Astrocyte (in vitro differentiated cells and primary cell): ENCODE results near the gene TMEM62. TPM values are rescaled to one million over a fixed set of nuclear protein-coding genes. Genes with fewer than 3 reads are reported as not detected.

Experiments
- DNase-seq: peaks from one replicate; pipeline ENCODE4 v3.0.0-alpha.2; 2010; ENCODE audit warnings: low read depth
- FAIRE-seq: peaks from 2 replicates; lab custom pipeline; 2011; peaks lifted over from hg19 to GRCh38; lab: Jason Lieb, UNC
- H2AFZ ChIP-seq: 2 replicates; pipeline ENCODE4 v1.6.0; 2012; ENCODE audit warnings: low read depth, low read length, inconsistent platforms
- H3K27ac ChIP-seq: 2 replicates; pipeline ENCODE4 v1.5.1; 2011; ENCODE audit warnings: low read depth, low read length, inconsistent platforms
- H3K27me3 ChIP-seq: 2 replicates; pipeline ENCODE4 v1.6.0; 2011; ENCODE audit warnings: low read length, inconsistent platforms; ENCODE audit not compliant: insufficient read depth
- H3K36me3 ChIP-seq: 2 replicates; pipeline ENCODE4 v1.5.1; 2011; ENCODE audit warnings: low read length, inconsistent platforms; ENCODE audit not compliant: insufficient read depth
- H3K4me1 ChIP-seq: 2 replicates; pipeline ENCODE4 v1.5.1; 2011; ENCODE audit warnings: low read length, inconsistent platforms; ENCODE audit not compliant: insufficient read depth
- H3K4me2 ChIP-seq: 2 replicates; pipeline ENCODE4 v1.6.0; 2012; ENCODE audit warnings: low read length, inconsistent platforms
- H3K4me3 ChIP-seq: 2 replicates; pipeline ENCODE4 v1.5.1; 2011; ENCODE audit warnings: low read depth, mild to moderate bottlenecking, low read length, inconsistent platforms; ENCODE audit not compliant: insufficient read depth
- H3K79me2 ChIP-seq: 2 replicates; pipeline ENCODE4 v1.6.0; 2012; ENCODE audit warnings: mild to moderate bottlenecking, low read length, inconsistent platforms; ENCODE audit not compliant: insufficient read depth
- H3K9ac ChIP-seq: 2 replicates; pipeline ENCODE4 v1.6.0; 2012; ENCODE audit warnings: mild to moderate bottlenecking, low read length, inconsistent platforms
- H3K9me3 ChIP-seq: 2 replicates; pipeline ENCODE4 v1.5.1; 2012; ENCODE audit warnings: low read depth, mild to moderate bottlenecking, low read length, inconsistent platforms; ENCODE audit not compliant: insufficient read depth
- H4K20me1 ChIP-seq: 2 replicates; pipeline ENCODE4 v1.6.0; 2012; ENCODE audit warnings: low read length, inconsistent platforms; ENCODE audit not compliant: insufficient read depth
- H3K27ac Mint-ChIP-seq: one replicate; pipeline ENCODE4 v1.8.0; 2021; ENCODE audit warnings: mild to moderate bottlenecking, mixed read lengths; ENCODE audit not compliant: unreplicated experiment
- H3K27me3 Mint-ChIP-seq: one replicate; pipeline ENCODE4 v1.8.0; 2021; ENCODE audit warnings: low read depth, mixed read lengths; ENCODE audit not compliant: unreplicated experiment
- H3K36me3 Mint-ChIP-seq: one replicate; pipeline ENCODE4 v1.8.0; 2021; ENCODE audit warnings: low read depth, mixed read lengths; ENCODE audit not compliant: unreplicated experiment
- H3K4me1 Mint-ChIP-seq: one replicate; pipeline ENCODE4 v1.8.0; 2021; ENCODE audit warnings: low read depth, mixed read lengths; ENCODE audit not compliant: unreplicated experiment
- H3K4me3 Mint-ChIP-seq: one replicate; pipeline ENCODE4 v1.8.0; 2021; ENCODE audit warnings: mild to moderate bottlenecking, moderate library complexity, mixed read lengths; ENCODE audit not compliant: unreplicated experiment
- H3K9me3 Mint-ChIP-seq: one replicate; pipeline ENCODE4 v1.8.0; 2021; ENCODE audit warnings: mild to moderate bottlenecking, mixed read lengths; ENCODE audit not compliant: unreplicated experiment
- EZH2 ChIP-seq: IDR thresholded peaks from 2 replicates; pipeline ENCODE4 v1.6.1; 2012; ENCODE audit warnings: mild to moderate bottlenecking, low read length, inconsistent platforms; ENCODE audit not compliant: insufficient read depth
- total RNA-seq: library from RNA; stranded (reverse); gene quantifications from 2 replicates; pipeline ENCODE4 v1.2.1, GENCODE V29; 2021
- TF ChIP-seq, protein P1 (sequence below): IDR thresholded peaks from 2 replicates; pipeline ENCODE4 v1.5.1; 2011; ENCODE audit warnings: low read depth, mild to moderate bottlenecking, inconsistent platforms, low read length, moderate library complexity; ENCODE audit not compliant: insufficient read depth

TMEM62 gene
- total RNA-seq, 1 donor from 2014 or later, result 15.2 TPM

DNA sequence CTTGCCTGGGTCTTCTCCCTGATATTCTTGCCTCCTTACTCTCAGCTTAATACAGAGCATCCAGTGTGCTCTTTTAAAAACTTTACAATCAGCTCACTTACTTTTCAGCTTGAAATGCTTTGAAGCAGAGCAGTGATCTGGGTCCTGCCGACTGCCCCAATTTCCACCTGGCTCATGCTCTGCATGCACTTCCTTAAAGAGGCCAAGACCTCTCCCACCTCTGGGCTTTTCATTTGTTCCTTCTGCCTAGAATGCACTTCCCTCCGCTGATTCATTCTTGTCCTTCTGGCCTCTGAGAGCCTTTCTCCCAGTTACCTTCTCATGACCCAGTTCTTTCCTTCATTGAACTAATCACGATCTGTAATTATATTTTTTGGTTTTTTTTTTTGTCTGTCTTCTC, 49.9 kb downstream of the TMEM62 start:
- DNase-seq (no peak), FAIRE-seq (no peak)
- Histone ChIP-seq H3K4me1 (peaks cover 5% of the 10 kb centered on the region), H3K9me3 (no peaks in the 10 kb centered on the region), H3K4me2 (no peak overlapping the region), H3K36me3 (no peaks in the 10 kb centered on the region), H3K27ac (no peak overlapping the region), H3K4me3 (no peak overlapping the region), H3K79me2 (no peaks in the 10 kb centered on the region), H3K9ac (no peak overlapping the region), H4K20me1 (no peaks in the 10 kb centered on the region), H2AFZ (no peak overlapping the region), H3K27me3 (no peaks in the 10 kb centered on the region)
- Mint-ChIP-seq H3K4me1 (no peaks in the 10 kb centered on the region), H3K36me3 (peaks cover 2% of the 10 kb centered on the region), H3K27me3 (no peaks in the 10 kb centered on the region), H3K4me3 (no peak overlapping the region), H3K27ac (no peak overlapping the region), H3K9me3 (no peaks in the 10 kb centered on the region)
- TF ChIP-seq EZH2, result no peak
- TF ChIP-seq, protein P1, sequence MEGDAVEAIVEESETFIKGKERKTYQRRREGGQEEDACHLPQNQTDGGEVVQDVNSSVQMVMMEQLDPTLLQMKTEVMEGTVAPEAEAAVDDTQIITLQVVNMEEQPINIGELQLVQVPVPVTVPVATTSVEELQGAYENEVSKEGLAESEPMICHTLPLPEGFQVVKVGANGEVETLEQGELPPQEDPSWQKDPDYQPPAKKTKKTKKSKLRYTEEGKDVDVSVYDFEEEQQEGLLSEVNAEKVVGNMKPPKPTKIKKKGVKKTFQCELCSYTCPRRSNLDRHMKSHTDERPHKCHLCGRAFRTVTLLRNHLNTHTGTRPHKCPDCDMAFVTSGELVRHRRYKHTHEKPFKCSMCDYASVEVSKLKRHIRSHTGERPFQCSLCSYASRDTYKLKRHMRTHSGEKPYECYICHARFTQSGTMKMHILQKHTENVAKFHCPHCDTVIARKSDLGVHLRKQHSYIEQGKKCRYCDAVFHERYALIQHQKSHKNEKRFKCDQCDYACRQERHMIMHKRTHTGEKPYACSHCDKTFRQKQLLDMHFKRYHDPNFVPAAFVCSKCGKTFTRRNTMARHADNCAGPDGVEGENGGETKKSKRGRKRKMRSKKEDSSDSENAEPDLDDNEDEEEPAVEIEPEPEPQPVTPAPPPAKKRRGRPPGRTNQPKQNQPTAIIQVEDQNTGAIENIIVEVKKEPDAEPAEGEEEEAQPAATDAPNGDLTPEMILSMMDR, result no peak

- peaks cover 5% of the 10 kb centered on the region for H3K4me1 ChIP-seq
- no peak overlapping the region for H3K27ac ChIP-seq
- H3K4me3 Mint-ChIP-seq, result peak overlapping the region; percentile 92
- H3K9ac ChIP-seq, result peak overlapping the region; percentile 70
- DNase-seq (no peak), FAIRE-seq (no peak)
- no peaks in the 10 kb centered on the region for H3K79me2 ChIP-seq
- H3K27me3 Mint-ChIP-seq, result no peaks in the 10 kb centered on the region
- H2AFZ ChIP-seq, result peak overlapping the region; percentile 77
- peaks cover 3% of the 10 kb centered on the region for H3K36me3 Mint-ChIP-seq
- no peaks in the 10 kb centered on the region for H3K36me3 ChIP-seq
- H4K20me1 ChIP-seq, result no peaks in the 10 kb centered on the region
- H3K4me3 ChIP-seq, result no peak overlapping the region
- no peak for TF ChIP-seq EZH2
- TF ChIP-seq, protein P1, result no peak
- no peaks in the 10 kb centered on the region for H3K9me3 Mint-ChIP-seq
- H3K9me3 ChIP-seq, result no peaks in the 10 kb centered on the region
- no peaks in the 10 kb centered on the region for H3K4me1 Mint-ChIP-seq
- peak overlapping the region; percentile 64 for H3K27ac Mint-ChIP-seq
- H3K27me3 ChIP-seq, result no peaks in the 10 kb centered on the region
- peak overlapping the region; percentile 87 for H3K4me2 ChIP-seq
Observed at GRCh38 chr15:43184407-43185124, 51.2 kb downstream of the TMEM62 start.
